NT2/D1 (cell line): ENCODE measurements around the gene GNAI3.
A peak's percentile ranks its signal among the peaks of the same experiment; 100 is the strongest.

Experiments used
- DNase-seq: peaks from one replicate; pipeline ENCODE4 v3.0.0-alpha.2; 2011; ENCODE audit warnings: low read depth, low spot score
- H3K27me3 ChIP-seq: 2 replicates; pipeline ENCODE4 v1.6.0; 2011; ENCODE audit warnings: mild to moderate bottlenecking; ENCODE audit not compliant: insufficient read length, insufficient read depth
- H3K36me3 ChIP-seq: 2 replicates; pipeline ENCODE4 v1.6.1; 2011; ENCODE audit warnings: mild to moderate bottlenecking, low read length, mixed read lengths; ENCODE audit not compliant: insufficient read depth, insufficient read length
- H3K4me1 ChIP-seq: 2 replicates; pipeline ENCODE4 v1.5.1; 2011; ENCODE audit not compliant: insufficient read depth, insufficient read length
- H3K4me3 ChIP-seq: 2 replicates; pipeline ENCODE4 v1.5.1; 2011; ENCODE audit warnings: low read depth; ENCODE audit not compliant: insufficient read length
- H3K9ac ChIP-seq: 2 replicates; pipeline ENCODE4 v1.6.0; 2011; ENCODE audit warnings: low read depth; ENCODE audit not compliant: insufficient read length
- H3K9me3 ChIP-seq: 2 replicates; pipeline ENCODE4 v1.5.1; 2011; ENCODE audit warnings: mild to moderate bottlenecking, low read length; ENCODE audit not compliant: insufficient read depth
- SUZ12 ChIP-seq: IDR thresholded peaks from 2 replicates; pipeline ENCODE4 v1.6.1; 2011; ENCODE audit not compliant: insufficient read length, insufficient read depth; ENCODE audit errors: extremely low read depth
- YY1 ChIP-seq: IDR thresholded peaks from 2 replicates; pipeline ENCODE4 v1.6.1; 2011; ENCODE audit not compliant: insufficient read length, insufficient read depth
- ZNF274 ChIP-seq: IDR thresholded peaks from 2 replicates; pipeline ENCODE4 v1.6.1; 2011; ENCODE audit warnings: mild to moderate bottlenecking, low read depth, low read length

The GNAI3 gene

DNA sequence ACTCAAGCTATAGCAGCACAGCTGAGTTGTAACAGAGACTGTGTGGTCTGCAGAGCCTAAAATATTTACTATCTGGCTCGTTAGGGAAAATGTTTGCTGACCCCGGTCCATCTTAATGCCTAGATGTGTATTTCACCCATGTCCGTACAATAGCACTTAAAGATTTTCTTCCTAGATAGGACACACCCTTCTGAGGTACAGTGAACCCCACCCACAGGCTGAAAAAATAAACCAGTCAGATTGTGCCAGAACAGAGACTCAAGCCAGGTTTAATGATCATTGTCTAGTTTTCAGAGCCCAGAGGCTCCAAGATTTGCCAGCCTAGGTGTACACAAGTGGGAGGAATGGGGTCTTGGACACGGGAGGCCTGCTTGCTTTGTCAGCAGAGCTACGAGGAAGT lies 44.5 kb upstream of the GNAI3 start:
- H3K4me1 ChIP-seq = peaks cover 10% of the 10 kb centered on the region
- no peak for DNase-seq
- no peak overlapping the region for H3K9ac ChIP-seq
- peaks cover 18% of the 10 kb centered on the region for H3K27me3 ChIP-seq
- TF ChIP-seq YY1 = no peak
- no peak for TF ChIP-seq SUZ12
- no peak for TF ChIP-seq ZNF274
- H3K4me3 ChIP-seq = no peak overlapping the region
- H3K9me3 ChIP-seq = peaks cover 9% of the 10 kb centered on the region; the same call in 1 of the 2 replicates
- no peaks in the 10 kb centered on the region for H3K36me3 ChIP-seq

DNA sequence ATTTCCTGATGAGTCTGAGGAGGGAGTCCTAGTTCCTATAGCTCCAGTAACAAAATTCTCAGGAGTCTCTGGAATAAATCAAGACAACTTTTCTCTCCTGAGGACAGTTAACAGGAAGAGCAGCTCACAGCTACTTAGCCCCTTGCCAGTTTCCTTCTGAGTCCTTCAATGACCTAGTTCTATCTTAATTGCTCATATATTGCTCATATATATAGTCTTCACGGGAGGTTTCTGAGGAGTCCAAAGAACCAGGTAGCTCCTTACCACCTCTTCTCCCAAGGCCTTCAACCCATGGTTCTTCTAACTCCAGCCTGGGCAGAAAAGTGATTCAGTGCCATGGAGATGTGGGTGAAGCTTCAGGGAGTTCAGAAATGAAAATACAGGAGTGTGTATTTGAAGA lies 43.4 kb upstream of the GNAI3 start:
- DNase-seq = no peak
- Histone ChIP-seq H3K4me3 (no peak overlapping the region), H3K4me1 (peaks cover 7% of the 10 kb centered on the region), H3K9ac (no peak overlapping the region), H3K9me3 (peaks cover 5% of the 10 kb centered on the region; the same call in 1 of the 2 replicates), H3K27me3 (peaks cover 28% of the 10 kb centered on the region), H3K36me3 (no peaks in the 10 kb centered on the region)
- no peak for TF ChIP-seq ZNF274

DNA sequence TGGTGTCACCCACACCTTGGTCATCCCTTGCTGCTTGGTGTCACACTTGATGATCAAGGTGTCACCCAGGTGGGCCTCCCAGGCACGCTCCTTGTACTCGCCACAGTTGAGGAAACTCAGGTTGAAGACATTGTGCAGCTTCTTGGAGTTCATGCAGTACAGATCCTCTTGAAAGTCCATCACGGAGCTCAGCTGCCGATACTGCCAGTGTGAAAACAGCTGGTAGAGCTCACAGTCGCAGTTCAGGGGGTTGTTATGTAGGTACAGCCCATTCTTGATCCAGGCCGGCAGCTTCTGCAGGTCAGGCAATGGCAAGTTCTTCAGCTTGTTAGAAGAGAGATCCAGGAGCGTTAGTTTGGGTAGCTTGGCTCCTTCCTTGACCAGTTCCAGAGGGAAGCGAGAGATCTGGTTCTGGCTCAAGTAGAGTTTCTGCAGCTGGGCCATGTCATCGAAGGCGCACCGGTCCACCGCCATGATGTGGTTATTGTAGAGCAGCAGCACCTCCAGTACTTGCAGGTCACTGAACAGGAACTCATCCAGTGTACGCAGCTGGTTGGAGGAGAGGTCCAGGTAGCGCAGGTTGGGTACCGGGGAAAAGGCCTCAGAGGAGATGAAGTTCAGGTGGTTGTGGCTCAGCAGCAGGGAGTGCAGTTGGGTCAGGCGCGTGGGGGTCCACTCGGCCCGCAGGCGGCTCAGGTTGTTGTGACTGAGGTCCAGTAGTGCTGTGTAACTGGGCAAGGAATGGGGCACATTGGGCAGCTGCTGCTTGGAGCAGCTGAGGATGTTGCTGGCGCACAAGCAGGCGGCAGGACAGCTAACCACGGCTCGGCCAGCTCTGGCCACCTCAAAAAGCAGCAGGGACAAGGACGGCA lies 40.2 kb upstream of the GNAI3 start:
- Histone ChIP-seq H3K4me1 (peaks cover 3% of the 10 kb centered on the region), H3K27me3 (peaks cover 52% of the 10 kb centered on the region), H3K9me3 (no peaks in the 10 kb centered on the region), H3K9ac (no peak overlapping the region), H3K4me3 (no peak overlapping the region), H3K36me3 (no peaks in the 10 kb centered on the region)
- no peak for DNase-seq
- TF ChIP-seq SUZ12 = no peak
- no peak for TF ChIP-seq ZNF274
- TF ChIP-seq YY1 = no peak

DNA sequence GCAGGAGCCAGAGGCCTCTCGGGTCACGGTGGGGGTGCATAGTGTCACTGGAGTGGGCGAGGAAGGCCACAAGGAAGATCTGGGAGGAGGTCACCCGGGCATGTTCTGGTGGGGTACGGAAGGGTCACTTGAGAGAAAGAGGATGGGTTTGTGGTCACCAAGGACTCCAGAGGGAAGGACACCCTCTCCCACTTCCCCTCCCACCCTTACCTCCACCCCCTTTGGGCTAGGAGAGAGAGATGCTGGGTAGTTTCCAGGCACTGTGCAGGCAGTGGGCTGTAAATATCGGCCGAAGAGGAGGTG lies 39.6 kb upstream of the GNAI3 start:
- Histone ChIP-seq H3K9me3 (no peaks in the 10 kb centered on the region), H3K4me3 (peak overlapping the region; percentile 70), H3K9ac (peak overlapping the region; percentile 71), H3K36me3 (no peaks in the 10 kb centered on the region), H3K27me3 (peaks cover 52% of the 10 kb centered on the region), H3K4me1 (peaks cover 3% of the 10 kb centered on the region)
- TF ChIP-seq SUZ12 = no peak
- no peak for TF ChIP-seq ZNF274
- TF ChIP-seq YY1 = no peak
- no peak for DNase-seq

DNA sequence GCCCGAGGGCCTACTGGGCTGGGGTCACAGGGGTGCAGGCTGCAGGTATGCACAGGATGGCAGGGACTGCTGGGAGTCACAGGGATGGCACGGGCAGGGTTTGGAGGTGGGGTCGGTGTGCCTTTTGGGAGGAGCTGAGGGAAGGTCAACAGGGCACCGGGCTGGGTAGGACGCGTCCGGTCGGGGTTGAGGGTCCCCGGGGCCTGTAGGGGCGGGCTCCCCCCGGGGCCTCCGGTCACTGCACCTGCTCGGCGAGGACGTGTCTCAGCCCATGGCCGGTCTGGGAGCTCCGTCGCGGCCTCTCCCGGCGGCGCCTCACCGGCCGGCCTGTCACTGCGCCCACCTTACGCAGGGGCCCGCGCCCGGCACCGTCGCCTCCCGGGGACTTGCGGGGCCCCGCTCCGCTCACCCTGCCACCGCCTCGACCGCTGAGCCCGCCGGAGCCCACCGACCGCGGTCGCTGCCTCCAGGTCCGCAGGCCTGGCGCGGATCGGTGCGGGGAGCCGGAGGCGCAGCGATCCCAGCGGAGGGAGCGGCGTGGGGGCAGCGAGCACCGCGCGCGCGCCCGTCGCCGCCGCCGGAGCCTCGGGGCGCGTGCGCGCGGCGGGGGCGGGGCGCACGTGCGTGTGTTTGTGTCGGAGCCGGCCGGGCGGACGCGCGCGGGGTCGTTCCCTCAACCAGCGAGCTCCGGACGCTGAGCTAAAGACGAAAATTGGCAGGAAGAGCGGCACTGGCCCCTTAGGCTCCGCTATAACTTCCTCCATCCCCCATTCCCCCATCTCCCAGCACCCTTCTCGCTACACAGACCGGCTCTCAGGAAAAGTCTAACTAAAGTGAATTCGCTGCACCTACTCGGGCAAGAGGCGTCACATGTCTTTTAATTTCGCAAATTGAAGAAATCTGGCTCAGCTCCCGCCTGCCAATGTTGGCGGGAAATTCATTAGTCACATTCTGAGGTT lies 39.0 kb upstream of the GNAI3 start, which contains the start of gene AMIGO1:
TSS of gene AMIGO1 (minus strand) at position 552 of the 959 bp plus-strand sequence. CDS start 815 bp downstream, outside the sequence.
- Histone ChIP-seq H3K9ac (peak within 1 kb of the TSS; percentile 71), H3K4me3 (peak within 1 kb of the TSS; percentile 70), H3K9me3 (no peaks in the 10 kb centered on the region), H3K27me3 (peaks cover 52% of the 10 kb centered on the region), H3K36me3 (no peaks in the 10 kb centered on the region), H3K4me1 (peaks cover 3% of the 10 kb centered on the region)
- no peak for DNase-seq
- TF ChIP-seq YY1 (no peak), ZNF274 (no peak), SUZ12 (no peak)

DNA sequence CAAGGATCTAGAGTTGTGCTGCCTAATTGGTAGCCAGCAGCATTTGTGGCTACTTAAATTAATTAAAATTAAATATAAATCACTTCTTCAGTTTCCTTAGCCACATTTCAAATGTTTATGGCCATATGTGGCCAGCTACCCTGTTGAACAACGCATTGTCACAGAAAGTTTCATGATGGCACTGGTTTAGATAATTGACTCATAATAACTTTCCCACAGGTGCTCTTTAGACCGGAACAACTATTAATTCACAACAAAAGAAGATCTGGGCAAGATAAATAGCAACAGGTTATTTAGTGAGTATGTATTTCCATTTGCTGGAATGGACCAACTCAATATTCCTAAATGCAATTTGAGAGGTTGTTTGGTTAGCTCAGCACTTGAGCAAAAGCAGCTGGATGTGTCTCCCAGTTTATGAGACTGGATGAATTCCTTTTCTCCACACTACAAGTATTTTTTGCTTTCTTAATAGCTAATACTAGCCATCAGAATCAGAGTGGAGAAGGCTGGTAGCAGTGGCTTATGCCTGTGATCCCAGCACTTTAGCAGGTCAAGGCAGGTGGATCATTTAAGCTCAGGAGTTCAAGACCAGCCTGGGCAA lies 35.2 kb upstream of the GNAI3 start:
- Histone ChIP-seq H3K4me3 (no peak overlapping the region), H3K9ac (no peak overlapping the region), H3K9me3 (no peaks in the 10 kb centered on the region), H3K36me3 (no peaks in the 10 kb centered on the region), H3K4me1 (peaks cover 3% of the 10 kb centered on the region), H3K27me3 (peaks cover 41% of the 10 kb centered on the region)
- TF ChIP-seq YY1 = no peak
- TF ChIP-seq SUZ12 = no peak
- no peak for TF ChIP-seq ZNF274
- no peak for DNase-seq

DNA sequence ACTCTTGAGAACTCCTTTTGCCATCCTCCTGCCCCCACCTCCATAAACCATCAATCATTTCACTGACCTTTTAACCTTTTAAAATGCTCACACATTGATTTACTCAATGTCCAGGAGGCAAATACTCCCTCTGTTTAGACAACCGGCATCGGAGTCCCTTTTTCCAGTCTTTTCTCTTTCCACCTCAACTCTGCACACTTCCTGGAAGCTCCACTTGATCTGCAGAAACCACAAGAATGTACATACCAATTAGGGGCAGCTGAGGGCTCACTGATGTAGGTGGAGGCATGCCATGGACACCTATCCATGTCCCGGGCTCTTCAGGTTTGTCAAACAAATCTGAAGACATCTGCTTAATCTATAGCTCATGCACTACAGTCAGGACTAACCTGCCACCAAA lies 33.6 kb upstream of the GNAI3 start:
- TF ChIP-seq SUZ12 (no peak), ZNF274 (no peak), YY1 (no peak)
- H3K9me3 ChIP-seq = no peaks in the 10 kb centered on the region
- no peak for DNase-seq
- no peak overlapping the region for H3K4me3 ChIP-seq
- peaks cover 25% of the 10 kb centered on the region for H3K27me3 ChIP-seq
- no peaks in the 10 kb centered on the region for H3K36me3 ChIP-seq
- peaks cover 3% of the 10 kb centered on the region for H3K4me1 ChIP-seq
- no peak overlapping the region for H3K9ac ChIP-seq
